Measurements from ENCODE around the gene ASF1A. TPM values are rescaled to one million over a fixed set of nuclear protein-coding genes. Genes with fewer than 3 reads are reported as not detected.

Gene ASF1A
- 25.4 TPM for polyA plus RNA-seq (2013)

GRCh38 chr6:118893807-118894424 lies at the start of gene ASF1A:
TSS of gene ASF1A (plus strand) at chr6:118894152. CDS start at chr6:118894414, 262 bp downstream.
- DNase-seq = peak; percentile 97 to 99 (median 99)
- Histone ChIP-seq H3K9me3 (ENCODE audit: control extremely low read depth in 1 of 5, control insufficient read depth in 4 of 5, insufficient read depth in 2 of 5, low read depth in 1 of 5, low read length in 4 of 5) (no peaks in the 10 kb centered on the region), H3K36me3 (ENCODE audit: control insufficient read depth in 4 of 4, insufficient read depth in 4 of 4, low read length in 3 of 4) (peaks cover 0 to 5% (median 3%) of the 10 kb centered on the region in 4 experiments), H3K27ac (ENCODE audit: insufficient read depth in 1 of 2, low read depth in 1 of 2, low read length in 2 of 2, poor library complexity in 1 of 2, severe bottlenecking in 2 of 2) (peak within 1 kb of the TSS; percentile 88 to 94), H3K4me1 (ENCODE audit: control extremely low read depth in 1 of 4, control insufficient read depth in 4 of 4, insufficient read depth in 4 of 4, low read length in 3 of 4) (peaks cover 17 to 51% (median 21%) of the 10 kb centered on the region in 4 experiments), H3K27me3 (replicated peaks in 2 of 5; ENCODE audit: control insufficient read depth in 4 of 5, insufficient read depth in 5 of 5, low read length in 4 of 5) (no peaks in the 10 kb centered on the region), H3K4me3 (ENCODE audit: control insufficient read depth in 1 of 7, extremely low read depth in 1 of 7, insufficient read depth in 4 of 7, low read depth in 2 of 7, low read length in 6 of 7) (peak within 1 kb of the TSS; percentile 92 to 99 (median 98))
- POLR2A ChIA-PET = interaction anchor here (0.9 to 1.1 kb wide), 2 partner anchors 28 to 239 kb away, joined by 3 read pairs; no protein-coding TSS in a partner anchor
- CTCF ChIA-PET = interaction anchor here (0.6 to 1.5 kb wide), 6 partner anchors 10 to 323 kb away, joined by 3 to 4 read pairs (median 3); no protein-coding TSS in a partner anchor
- WGBS (ENCODE audit: insufficient coverage) = under 1% methylated on average over 50 of the region's 51 CpGs

GRCh38 chr6:118844915-118845314 lies 49.0 kb upstream of the ASF1A start:
- CTCF ChIA-PET = interaction anchor here (0.6 to 2.4 kb wide), 4 partner anchors 11 to 1546 kb away, joined by 3 to 5 read pairs (median 3); no protein-coding TSS in a partner anchor

GRCh38 chr6:118853408-118853807 lies 40.5 kb upstream of the ASF1A start:
- peaks cover 0 to 13% (median 5%) of the 10 kb centered on the region in 4 experiments for H3K36me3 ChIP-seq (ENCODE audit: control insufficient read depth in 4 of 4, insufficient read depth in 4 of 4, low read length in 3 of 4)
- no peak overlapping the region for H3K27ac ChIP-seq (ENCODE audit: insufficient read depth in 1 of 2, low read depth in 1 of 2, low read length in 2 of 2, poor library complexity in 1 of 2, severe bottlenecking in 2 of 2)
- H3K4me1 ChIP-seq (ENCODE audit: control extremely low read depth in 1 of 4, control insufficient read depth in 4 of 4, insufficient read depth in 4 of 4, low read length in 3 of 4) = no peaks in the 10 kb centered on the region
- CTCF ChIA-PET = no interaction called here
- no peaks in the 10 kb centered on the region for H3K9me3 ChIP-seq (ENCODE audit: control extremely low read depth in 1 of 5, control insufficient read depth in 4 of 5, insufficient read depth in 2 of 5, low read depth in 1 of 5, low read length in 4 of 5)
- H3K4me3 ChIP-seq (ENCODE audit: control insufficient read depth in 1 of 7, extremely low read depth in 1 of 7, insufficient read depth in 4 of 7, low read depth in 2 of 7, low read length in 6 of 7) = no peak overlapping the region
- H3K27me3 ChIP-seq (replicated peaks in 2 of 5; ENCODE audit: control insufficient read depth in 4 of 5, insufficient read depth in 5 of 5, low read length in 4 of 5) = no peaks in the 10 kb centered on the region
- POLR2A ChIA-PET = no interaction called here
- 95% methylated on average over 4 of the region's 5 CpGs for WGBS (ENCODE audit: insufficient coverage)
- no peak for DNase-seq

More at GRCh38 chr6:118844915-118845314, 49.0 kb upstream of the ASF1A start:
- no peaks in the 10 kb centered on the region for H3K27me3 ChIP-seq (replicated peaks in 2 of 5; ENCODE audit: control insufficient read depth in 4 of 5, insufficient read depth in 5 of 5, low read length in 4 of 5)
- no peak overlapping the region for H3K4me3 ChIP-seq (ENCODE audit: control insufficient read depth in 1 of 7, extremely low read depth in 1 of 7, insufficient read depth in 4 of 7, low read depth in 2 of 7, low read length in 6 of 7)
- H3K4me1 ChIP-seq (ENCODE audit: control extremely low read depth in 1 of 4, control insufficient read depth in 4 of 4, insufficient read depth in 4 of 4, low read length in 3 of 4) = no peaks in the 10 kb centered on the region
- H3K36me3 ChIP-seq (ENCODE audit: control insufficient read depth in 4 of 4, insufficient read depth in 4 of 4, low read length in 3 of 4) = peaks cover 0 to 8% (median 4%) of the 10 kb centered on the region in 4 experiments
- POLR2A ChIA-PET = no interaction called here
- no CpG with 5 or more reads among the region's 3 CpGs for WGBS (ENCODE audit: insufficient coverage)
- DNase-seq = no peak
- H3K27ac ChIP-seq (ENCODE audit: insufficient read depth in 1 of 2, low read depth in 1 of 2, low read length in 2 of 2, poor library complexity in 1 of 2, severe bottlenecking in 2 of 2) = no peak overlapping the region
- peaks cover 0 to 13% (median 9%) of the 10 kb centered on the region in 5 experiments for H3K9me3 ChIP-seq (ENCODE audit: control extremely low read depth in 1 of 5, control insufficient read depth in 4 of 5, insufficient read depth in 2 of 5, low read depth in 1 of 5, low read length in 4 of 5)

GRCh38 chr6:118856301-118856700 lies 37.7 kb upstream of the ASF1A start:
- Histone ChIP-seq H3K4me1 (ENCODE audit: control extremely low read depth in 1 of 4, control insufficient read depth in 4 of 4, insufficient read depth in 4 of 4, low read length in 3 of 4) (peaks cover 0 to 7% (median 1%) of the 10 kb centered on the region in 4 experiments), H3K9me3 (ENCODE audit: control extremely low read depth in 1 of 5, control insufficient read depth in 4 of 5, insufficient read depth in 2 of 5, low read depth in 1 of 5, low read length in 4 of 5) (peaks cover 0 to 9% (median 6%) of the 10 kb centered on the region in 5 experiments), H3K36me3 (ENCODE audit: control insufficient read depth in 4 of 4, insufficient read depth in 4 of 4, low read length in 3 of 4) (peaks cover 0 to 16% (median 12%) of the 10 kb centered on the region in 4 experiments), H3K4me3 (ENCODE audit: control insufficient read depth in 1 of 7, extremely low read depth in 1 of 7, insufficient read depth in 4 of 7, low read depth in 2 of 7, low read length in 6 of 7) (no peak overlapping the region), H3K27ac (ENCODE audit: insufficient read depth in 1 of 2, low read depth in 1 of 2, low read length in 2 of 2, poor library complexity in 1 of 2, severe bottlenecking in 2 of 2) (no peak overlapping the region), H3K27me3 (replicated peaks in 2 of 5; ENCODE audit: control insufficient read depth in 4 of 5, insufficient read depth in 5 of 5, low read length in 4 of 5) (no peaks in the 10 kb centered on the region)
- ChIA-PET POLR2A (no interaction called here), CTCF (interaction anchor here (0.7 to 1.4 kb wide), 2 partner anchors 9 to 11 kb away, joined by 3 to 5 read pairs; no protein-coding TSS in a partner anchor)
- WGBS (ENCODE audit: insufficient coverage) = 100% methylated on average over 3 of the region's 4 CpGs
- no peak for DNase-seq

- 83% methylated on average over 2 of the region's 3 CpGs for WGBS (ENCODE audit: insufficient coverage)
- CTCF ChIA-PET = interaction anchor here (0.9 to 1.1 kb wide), 2 partner anchors 34 to 59 kb away, joined by 3 read pairs; no protein-coding TSS in a partner anchor
- H3K9me3 ChIP-seq (ENCODE audit: control extremely low read depth in 1 of 5, control insufficient read depth in 4 of 5, insufficient read depth in 2 of 5, low read depth in 1 of 5, low read length in 4 of 5) = peaks cover 0 to 22% (median 11%) of the 10 kb centered on the region in 5 experiments
- H3K4me3 ChIP-seq (ENCODE audit: control insufficient read depth in 1 of 7, extremely low read depth in 1 of 7, insufficient read depth in 4 of 7, low read depth in 2 of 7, low read length in 6 of 7) = no peak overlapping the region
- H3K27ac ChIP-seq (ENCODE audit: insufficient read depth in 1 of 2, low read depth in 1 of 2, low read length in 2 of 2, poor library complexity in 1 of 2, severe bottlenecking in 2 of 2) = no peak overlapping the region
- peaks cover 3 to 14% (median 9%) of the 10 kb centered on the region in 4 experiments for H3K4me1 ChIP-seq (ENCODE audit: control extremely low read depth in 1 of 4, control insufficient read depth in 4 of 4, insufficient read depth in 4 of 4, low read length in 3 of 4)
- H3K36me3 ChIP-seq (ENCODE audit: control insufficient read depth in 4 of 4, insufficient read depth in 4 of 4, low read length in 3 of 4) = peaks cover 0 to 21% (median 16%) of the 10 kb centered on the region in 4 experiments
- peak in 1 of 3 donors; percentile 12 for DNase-seq
- POLR2A ChIA-PET = no interaction called here
- H3K27me3 ChIP-seq (replicated peaks in 2 of 5; ENCODE audit: control insufficient read depth in 4 of 5, insufficient read depth in 5 of 5, low read length in 4 of 5) = no peaks in the 10 kb centered on the region
Observed at GRCh38 chr6:118859517-118860064, 34.4 kb upstream of the ASF1A start.

GRCh38 chr6:118860363-118860762 lies 33.6 kb upstream of the ASF1A start:
- Histone ChIP-seq H3K27ac (ENCODE audit: insufficient read depth in 1 of 2, low read depth in 1 of 2, low read length in 2 of 2, poor library complexity in 1 of 2, severe bottlenecking in 2 of 2) (no peak overlapping the region), H3K27me3 (replicated peaks in 2 of 5; ENCODE audit: control insufficient read depth in 4 of 5, insufficient read depth in 5 of 5, low read length in 4 of 5) (no peaks in the 10 kb centered on the region), H3K4me1 (ENCODE audit: control extremely low read depth in 1 of 4, control insufficient read depth in 4 of 4, insufficient read depth in 4 of 4, low read length in 3 of 4) (peaks cover 4 to 22% (median 13%) of the 10 kb centered on the region in 4 experiments), H3K36me3 (ENCODE audit: control insufficient read depth in 4 of 4, insufficient read depth in 4 of 4, low read length in 3 of 4) (peaks cover 0 to 21% (median 16%) of the 10 kb centered on the region in 4 experiments), H3K4me3 (ENCODE audit: control insufficient read depth in 1 of 7, extremely low read depth in 1 of 7, insufficient read depth in 4 of 7, low read depth in 2 of 7, low read length in 6 of 7) (no peak overlapping the region), H3K9me3 (ENCODE audit: control extremely low read depth in 1 of 5, control insufficient read depth in 4 of 5, insufficient read depth in 2 of 5, low read depth in 1 of 5, low read length in 4 of 5) (peaks cover 0 to 22% (median 11%) of the 10 kb centered on the region in 5 experiments)
- no CpG with 5 or more reads among the region's 1 CpG for WGBS (ENCODE audit: insufficient coverage)
- no peak for DNase-seq
- ChIA-PET CTCF (interaction anchor here (1.4 kb wide), 1 partner anchor 10 kb away, joined by 3 read pairs; no protein-coding TSS in a partner anchor), POLR2A (no interaction called here)
